Measurements from ENCODE around the gene FGG.
"Not testable (repeated sequence)": the region's sequence is repeated elsewhere in the genome, so short reads cannot be mapped to it uniquely, and the experiment has no call there.

The FGG gene

DNA sequence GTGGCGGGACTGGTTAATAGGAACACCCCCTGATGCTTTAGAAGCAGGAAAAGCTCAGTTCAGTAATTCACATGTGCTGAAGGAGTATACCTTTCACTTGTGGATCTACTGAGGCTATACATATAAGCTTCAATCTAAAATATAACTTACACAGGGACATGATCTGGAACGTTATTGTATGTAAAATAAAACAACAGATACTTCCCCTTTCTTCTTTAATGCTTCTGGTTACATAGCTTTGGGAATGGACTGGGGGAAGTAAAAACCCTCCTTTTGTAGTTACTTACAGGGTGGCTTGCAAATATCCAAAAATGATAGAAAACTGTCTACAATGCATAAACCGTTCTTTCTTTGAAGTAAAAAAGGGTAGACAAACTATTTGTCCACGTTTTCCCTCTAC lies 1.9 kb downstream of the FGG start:
- DNase-seq: no peak

DNA sequence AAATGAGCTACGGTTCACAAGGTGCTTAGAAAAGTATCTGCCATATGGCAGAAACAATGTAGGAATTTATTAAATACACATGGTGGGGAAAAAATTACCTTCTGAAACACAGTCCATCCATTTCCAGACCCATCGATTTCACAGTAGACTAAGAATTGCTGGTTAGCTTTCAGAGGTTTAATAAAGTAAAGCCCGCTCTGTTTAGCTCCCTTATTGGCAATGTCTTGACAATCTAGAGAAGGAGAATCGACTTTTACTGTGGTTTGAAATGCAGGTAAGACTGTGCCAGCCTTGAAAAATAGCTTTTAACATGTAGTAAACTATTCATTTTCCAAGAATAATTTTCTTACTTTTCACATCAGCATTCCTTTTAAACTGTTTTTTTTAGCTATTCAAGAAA lies 2.9 kb downstream of the FGG start:
- DNase-seq: no peak

DNA sequence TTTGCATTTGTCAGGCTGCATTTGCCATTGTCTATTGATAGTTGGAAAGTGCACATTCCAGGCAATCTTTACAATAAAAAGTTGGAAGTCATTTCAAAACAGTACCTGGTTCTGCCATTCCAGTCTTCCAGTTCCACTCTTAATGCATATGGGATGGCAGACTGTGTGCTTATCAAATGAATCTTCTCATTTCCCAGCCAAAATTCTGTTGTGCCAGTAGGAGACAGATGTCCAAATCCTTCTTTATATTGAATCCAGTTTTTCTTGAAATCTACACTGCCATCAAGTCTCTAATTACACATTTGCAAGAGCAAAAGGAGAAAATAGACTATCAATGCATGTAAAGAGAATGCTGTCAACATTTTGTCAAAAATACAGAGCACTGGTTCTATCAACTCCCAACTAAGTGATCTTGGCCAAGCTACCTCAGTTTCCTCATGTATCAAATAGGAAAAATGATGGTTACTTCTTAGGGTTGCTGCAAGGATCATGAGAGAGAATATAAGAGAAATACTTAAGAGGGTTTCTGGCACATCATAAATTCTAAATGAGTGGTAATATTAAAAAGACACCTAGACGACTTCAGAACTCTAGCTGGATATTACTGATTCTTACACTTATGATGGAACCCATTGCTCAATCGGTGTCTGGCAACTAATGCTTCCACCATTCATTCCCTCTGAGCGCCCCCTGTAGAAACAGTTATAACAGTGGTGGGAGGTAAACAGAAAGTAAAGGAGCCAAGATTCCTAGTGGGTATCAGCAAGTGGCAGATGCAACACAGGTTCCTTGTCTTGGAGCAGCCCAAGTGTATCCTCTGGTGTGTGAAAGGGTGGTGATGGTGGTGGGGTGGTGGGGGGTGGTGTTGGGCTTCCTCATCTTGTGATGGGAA lies 3.8 kb downstream of the FGG start:
- DNase-seq: no peak

DNA sequence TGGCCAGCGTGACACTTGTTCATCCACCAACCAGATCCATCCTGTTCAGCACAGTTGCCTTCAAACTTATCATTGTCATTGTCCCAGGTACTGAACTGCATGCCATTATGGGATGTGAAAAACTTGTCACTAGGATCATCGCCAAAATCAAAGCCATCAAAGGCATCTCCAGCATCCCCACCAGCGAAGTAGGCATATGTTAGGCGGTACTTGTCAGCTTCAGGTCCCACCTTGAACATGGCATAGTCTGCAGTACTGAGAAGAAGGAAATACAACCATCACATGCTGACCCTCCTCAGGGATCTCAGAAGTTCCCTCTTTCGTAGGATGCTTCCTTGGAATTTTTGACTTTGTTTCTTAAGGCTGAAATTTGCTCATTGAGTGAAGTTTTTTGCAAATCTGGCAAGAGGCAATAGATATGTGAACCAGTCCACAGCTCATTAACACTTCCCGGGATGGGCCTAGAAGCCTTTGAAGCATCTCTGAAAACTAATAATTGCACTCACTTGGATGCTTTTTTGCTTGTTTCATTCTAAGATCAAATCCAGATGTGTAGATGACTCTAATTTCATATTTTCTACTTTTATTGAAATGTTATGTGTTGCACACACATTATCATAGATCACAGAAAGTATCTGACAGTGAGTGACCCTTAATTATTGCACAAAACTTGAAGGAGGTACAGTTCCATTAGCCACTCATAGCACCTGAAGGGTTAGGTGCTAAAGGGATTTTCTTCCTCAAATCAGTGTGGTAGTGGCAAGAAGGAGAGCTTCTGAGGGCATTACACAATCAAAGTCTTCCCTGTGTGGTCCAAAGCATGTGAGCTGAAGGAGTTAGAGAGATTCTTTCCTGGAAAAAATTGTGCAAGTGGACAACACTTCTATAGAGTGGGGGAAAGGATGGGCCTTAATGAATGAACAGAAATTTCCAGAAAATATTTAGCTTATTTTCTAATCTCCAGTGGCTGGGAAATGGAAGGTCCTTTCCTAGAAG lies 5.4 kb downstream of the FGG start:
- DNase-seq: no peak

DNA sequence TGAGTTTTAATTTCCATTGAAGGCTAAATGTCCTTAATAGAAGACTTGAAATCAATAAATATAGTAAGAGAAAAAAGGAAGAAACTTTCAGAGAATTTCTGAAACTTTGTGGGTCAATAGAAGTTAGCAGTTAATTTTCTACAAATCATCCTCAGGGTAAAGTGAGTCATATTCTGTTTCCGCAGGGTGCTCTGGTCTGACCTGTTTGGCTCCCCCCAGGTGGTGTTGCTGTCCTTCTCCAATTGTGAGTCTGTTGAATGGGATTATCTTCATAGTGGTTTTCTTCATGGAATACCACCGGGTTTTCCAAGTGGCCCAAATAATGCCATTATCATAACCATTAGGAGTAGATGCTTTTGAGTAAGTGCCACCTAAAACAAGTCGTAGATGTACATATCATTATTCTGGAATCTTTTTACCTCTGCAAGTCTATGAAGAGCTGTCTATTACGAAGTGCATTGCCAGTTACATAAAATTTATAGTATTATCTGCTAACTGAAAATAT lies 7.7 kb downstream of the FGG start:
- DNase-seq: no peak

DNA sequence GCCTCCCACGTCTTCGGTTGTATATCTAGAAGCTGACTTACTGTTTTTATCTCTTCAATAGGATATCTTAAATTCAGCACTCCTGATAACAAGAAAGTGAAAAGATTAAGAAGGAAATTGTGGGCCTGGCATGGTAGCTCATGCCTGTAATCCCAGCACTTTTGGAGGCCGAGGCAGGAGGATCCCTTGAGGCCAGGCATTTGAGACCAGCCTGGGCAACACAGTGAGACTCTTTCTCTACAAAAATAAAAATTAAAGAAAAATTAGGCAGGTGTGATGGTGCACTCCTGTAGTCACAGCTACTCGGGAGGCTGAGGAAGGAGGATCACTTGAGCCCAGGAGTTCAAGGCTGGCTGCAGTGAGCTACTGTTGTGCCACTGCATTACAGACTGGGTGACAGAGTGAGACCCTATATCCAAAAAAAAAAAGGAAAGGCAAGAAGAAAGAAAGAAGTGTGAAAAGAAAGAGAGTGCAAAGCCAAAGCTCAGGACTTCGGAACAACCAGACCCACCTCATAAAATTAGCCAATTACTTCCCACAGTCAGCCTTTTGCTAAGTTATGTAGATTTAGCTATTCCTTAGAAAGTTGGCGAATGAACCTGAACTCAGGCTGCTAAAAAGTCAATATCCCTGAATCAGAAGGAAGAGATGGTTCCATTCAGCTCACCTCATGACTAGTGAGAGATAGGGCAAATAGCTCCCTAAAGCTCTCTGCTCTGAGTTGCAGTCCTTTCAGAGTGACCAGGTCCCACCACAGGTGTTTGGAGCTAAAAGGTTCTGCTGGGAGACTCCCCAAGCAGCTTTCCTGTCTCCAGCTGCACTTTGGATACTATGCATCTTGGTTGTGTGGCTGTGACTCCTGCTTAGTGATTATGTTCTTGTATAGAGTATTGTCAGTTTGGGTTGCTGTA lies 9.2 kb downstream of the FGG start:
- no peak for DNase-seq

DNA sequence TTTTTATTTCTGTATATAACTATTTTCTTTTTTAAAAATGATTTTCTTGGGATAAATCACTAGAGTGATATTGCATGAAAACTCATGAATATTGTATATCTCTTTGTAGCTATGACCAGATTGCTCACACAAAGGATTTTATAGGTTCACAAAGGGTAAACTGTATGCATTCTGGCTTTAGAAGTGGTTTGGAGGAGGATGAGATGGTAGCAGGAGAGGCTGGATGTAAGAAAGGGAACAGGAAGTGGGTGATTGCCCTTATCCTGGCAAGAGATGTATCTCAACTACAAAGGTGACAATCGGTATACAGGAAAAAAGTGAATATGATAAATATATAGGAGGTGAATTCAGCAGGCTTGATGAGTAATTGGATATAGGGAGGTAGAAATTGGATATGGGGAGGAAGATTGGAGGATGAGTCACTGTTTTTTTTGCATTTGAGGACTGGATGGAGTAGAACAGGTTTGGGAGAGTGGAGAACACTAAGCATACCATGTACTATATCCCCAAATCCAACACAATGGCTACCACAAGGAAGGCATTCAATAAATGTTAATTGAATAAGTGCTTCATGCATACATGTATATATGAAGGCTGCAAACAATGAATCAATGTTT lies 9.9 kb downstream of the FGG start:
- DNase-seq: no peak

DNA sequence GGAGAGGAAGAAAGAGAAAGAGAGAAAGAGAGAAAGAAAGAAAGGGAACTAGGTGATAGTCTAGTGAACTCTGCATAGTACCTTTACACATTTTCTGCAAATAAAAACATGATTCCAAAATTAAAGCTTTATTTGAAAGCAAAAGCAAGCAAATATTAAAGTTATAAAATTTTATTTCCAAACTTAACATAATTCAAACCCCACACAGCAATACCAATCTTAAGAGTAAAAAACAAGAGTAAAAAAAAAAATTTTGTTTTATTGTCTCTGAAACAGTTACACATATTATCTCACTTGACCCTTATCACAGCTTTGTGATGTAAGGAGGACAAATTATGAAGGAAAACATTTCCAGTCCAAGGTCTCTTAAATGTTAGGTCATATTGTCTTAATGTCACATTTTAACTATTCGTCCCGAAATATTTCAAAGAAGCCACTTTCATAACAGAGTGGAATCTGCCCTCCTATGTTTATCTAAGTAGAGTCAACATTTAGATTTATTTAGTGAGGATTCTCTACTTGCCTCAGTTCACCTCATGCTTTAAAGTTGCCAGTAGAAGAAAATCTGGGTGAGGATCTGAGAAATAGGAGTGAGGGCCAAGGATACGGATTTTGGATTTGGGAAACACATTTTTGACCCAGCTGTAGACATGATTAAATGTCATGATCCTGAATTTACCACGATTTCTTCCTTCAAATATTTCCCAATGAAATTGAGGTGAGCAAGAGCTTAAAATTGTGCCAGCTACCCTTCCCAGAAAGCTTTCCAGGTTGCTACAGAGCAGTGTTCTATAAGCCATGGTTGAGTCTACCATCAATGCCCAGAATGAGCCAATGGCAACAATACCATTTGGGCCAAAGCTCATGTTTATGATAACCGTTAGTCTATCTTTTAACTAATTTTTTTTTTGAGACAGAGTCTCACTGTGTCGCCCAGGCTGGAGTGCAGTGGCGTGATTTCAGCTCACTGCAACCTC lies 14.4 kb downstream of the FGG start:
- DNase-seq: no peak

DNA sequence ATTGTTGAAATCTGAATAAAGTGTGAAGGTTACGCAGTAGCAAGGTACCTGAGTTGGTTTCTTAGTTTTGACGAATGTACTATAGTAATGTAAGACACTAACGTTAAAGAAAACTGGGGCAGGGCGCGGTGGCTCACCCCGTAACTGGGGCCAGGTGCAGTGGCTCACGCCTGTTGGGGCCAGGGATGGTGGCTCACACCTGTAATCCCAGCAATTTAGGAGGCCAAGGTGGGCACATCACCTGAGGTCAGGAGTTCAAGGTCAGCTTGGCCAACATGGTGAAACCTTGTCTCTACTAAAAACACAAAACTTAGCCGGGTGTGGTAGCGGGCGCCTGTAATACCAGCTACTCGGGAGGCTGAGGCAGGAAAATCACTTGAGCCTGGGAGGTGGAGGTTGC lies 15.2 kb downstream of the FGG start:
- DNase-seq: not testable (repeated sequence)

DNA sequence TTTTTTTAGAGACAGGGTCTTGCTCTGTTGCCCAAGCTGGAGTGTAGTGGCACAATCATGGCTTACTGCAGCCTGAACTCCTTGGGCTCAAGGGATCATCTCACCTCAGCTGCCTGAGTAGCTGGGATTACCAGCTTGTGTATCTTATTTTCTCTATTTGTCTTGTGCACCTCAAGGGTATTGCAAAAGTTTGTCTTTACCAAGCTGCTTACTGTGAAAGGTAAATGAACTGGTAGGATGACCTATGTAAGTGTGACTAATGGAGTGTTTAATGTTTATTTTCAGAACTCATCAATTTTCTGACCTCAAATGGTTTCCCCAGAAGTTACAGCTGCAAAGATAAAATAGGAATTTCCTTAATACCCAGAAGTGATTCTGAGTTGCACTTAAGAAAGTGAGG lies 16.6 kb downstream of the FGG start:
- DNase-seq: no peak

DNA sequence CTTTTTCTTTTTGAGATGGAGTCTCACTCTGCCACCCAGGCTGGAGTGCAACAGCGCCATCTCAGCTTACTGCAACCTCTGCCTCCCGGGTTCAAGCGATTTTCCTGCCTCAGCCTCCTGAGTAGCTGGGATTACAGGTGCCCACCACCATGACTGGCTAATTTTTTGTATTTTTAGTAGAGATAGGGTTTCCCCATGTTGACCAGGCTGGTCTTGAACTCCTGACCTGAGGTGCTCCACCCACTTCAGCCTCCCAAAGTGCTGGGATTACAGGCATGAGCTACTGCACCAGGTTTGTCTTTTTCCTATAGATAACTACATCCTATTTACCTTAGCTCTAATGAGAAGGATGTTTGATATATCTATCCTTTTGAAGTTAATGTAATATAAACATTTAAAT lies 18.1 kb downstream of the FGG start:
- DNase-seq: not testable (repeated sequence)

DNA sequence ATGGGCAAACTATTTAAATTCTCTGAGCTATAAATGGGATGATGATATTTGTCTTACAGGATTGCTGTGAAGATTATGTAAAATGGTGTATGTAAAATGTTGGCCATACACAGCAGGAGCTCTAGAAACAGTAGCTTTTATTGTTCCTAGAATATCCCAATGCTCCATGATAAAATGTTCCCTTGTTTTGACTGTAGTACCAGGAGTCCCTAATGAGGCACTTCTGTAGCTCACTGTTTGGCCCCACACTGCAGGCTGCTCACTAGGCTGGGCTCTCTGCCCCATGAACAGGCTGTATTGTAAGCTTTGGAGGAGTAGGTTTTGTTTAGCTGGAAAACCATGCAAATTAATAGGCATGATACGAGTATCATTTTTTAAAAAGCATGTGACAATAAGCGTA lies 18.6 kb downstream of the FGG start:
- peak in 7 of 14 donors; percentile 4 to 42 (median 10) for DNase-seq

DNA sequence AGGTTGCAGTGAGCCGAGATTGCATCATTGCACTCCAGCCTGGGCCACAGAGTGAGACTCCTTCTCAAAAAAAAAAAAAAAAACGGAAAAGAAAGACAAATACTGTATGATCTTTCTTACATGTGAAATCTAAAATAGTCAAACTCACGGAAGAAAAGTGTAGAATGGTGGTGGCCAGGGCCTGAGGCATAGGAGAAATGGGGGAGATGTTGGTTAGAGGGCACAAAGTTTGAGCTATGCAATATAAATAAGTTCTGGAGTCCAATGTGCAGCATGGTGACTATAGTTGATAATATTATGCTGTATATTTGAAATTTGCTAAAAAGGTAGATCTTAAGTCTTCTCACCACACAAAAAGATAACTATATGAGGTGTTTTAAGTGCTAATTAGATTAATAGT lies 20.6 kb downstream of the FGG start:
- no peak for DNase-seq

DNA sequence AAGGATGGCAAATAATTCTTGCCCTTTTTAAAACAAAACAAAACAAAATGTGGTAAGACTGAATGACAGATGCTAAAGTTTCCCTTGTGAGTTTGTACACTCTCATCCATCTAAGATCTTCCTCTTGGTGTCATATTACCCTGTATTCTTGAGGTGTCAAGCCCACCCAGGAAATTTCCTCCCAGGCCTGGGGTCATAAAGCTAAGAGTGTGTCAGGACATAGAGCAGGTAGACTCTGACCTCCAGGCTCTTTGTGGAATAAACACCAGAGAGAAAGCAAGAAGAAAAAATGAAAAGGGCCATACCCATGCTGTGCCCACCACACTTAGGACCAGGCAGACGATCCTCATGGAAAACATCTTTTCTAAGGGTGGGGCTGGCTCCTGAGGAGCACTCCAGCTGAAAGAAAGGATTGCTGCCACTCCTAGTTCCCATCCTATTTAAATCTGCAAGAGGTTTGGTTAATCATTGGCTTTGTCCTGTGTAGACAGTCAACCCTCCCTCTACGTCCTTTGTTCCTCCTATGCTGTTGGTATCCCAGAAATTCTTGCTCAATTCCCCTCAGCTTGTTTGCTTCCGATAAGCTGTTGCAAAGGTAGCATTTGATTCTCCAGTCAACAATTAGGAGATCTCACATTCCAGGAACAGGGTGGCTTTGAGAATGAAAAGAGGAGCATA lies 22.0 kb downstream of the FGG start, which contains the start of gene FGA:
Gene FGA, minus strand, starts transcription at position 414 of the 678 bp plus-strand sequence. Its CDS starts 55 bp downstream, at position 359.
- DNase-seq: no peak

DNA sequence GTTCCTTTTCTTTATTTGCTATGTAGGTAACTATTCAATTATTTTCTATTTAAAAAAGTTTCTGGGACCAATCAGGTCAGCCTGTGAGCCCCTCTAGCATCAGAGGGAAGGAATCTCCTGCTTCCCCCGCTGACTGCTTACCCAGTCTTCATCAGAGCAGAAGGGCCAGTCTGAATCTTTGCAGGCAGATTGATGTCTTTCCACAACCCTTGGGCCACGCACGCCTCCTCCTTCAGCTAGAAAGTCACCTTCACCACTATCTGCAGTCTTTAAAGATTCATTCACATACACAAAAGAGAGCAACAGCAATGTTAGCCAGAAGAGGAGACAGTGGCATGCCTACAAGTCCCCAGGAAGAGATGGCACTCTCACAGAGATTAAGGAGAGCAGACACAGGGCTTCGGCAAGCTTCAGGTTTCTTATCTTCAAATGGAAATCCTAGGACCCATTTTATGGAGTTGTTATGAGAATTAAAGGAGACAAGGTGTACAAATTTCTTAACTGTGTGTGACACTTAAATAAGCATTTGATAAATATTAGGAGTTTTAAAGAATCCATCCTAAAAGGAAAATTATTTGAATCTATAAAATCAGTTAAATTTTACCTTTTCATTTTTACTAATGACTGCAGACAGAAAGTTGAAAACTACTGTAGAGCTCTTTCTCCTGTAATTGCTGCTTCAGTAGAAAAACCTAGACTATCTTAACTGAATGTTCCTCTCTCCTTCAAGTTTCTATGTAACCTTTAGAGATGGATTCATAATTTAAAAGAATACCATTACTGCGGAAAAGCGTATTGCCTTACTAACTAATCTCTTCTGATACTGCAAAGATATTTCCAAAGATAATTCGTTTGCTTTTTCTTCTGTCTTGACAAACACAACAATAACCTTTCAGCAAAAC lies 22.9 kb downstream of the FGG start:
- DNase-seq: no peak

DNA sequence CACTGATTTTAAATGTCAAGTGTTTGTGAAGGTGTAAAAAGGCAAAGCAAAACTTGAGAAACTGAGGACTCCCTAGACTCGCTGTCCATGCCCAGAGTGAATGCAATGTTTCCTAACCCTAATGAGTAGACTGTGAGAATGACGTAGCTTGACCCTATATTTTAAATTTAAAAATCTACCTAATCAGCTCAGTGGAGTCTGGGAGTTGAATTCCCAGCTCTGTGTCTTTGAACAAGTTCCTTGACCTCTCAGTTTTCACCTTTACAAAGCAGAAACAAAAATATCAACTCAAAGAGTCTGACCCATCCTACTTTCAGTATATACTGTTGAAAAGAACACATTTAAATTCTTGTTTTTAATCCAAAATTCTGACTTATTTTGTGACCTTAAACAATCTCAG lies 24.3 kb downstream of the FGG start:
- DNase-seq: no peak

DNA sequence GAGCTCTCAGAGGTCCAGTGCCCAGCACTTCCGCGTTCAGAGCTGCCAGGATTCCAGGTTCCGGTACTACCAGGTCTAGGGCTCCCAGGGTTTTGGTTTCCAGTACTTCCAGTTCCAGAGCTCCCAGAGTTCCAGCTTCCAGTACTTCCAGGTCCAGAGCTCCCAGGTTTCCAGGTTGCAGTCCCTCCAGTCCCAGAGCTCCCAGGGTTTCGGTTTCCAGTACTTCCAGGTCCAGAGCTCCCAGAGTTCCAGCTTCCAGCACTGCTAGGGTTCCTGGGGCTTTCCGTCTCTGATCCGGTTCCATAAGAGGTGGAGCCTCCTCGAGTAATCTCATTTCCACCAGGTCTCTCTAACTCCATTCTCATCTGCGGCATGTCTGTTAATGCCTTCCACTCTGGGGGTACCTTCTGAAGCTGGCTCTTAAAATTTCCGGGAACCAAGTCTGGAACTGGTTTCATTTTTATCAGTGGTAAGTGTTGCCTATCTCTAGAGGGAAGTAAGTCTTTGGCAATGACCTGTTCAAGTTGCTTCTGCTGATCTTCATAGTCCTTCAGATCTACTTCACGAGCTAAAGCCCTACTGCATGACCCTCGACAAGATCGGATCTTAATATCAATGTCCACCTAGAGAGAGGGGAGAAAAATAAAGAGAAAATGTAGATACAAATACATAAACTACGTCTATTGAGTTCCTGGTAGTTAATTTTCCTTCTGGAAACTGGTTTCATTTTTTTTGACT lies 26.0 kb downstream of the FGG start:
- no peak for DNase-seq

Data from C1 segment of cervical spinal cord (tissue), 14 donors.